COR-L47 (cell line): Measurements from ENCODE around the gene ZNF512.
A peak's percentile ranks its signal among the peaks of the same experiment; 100 is the strongest.
"Not testable (repeated sequence)": the region's sequence is repeated elsewhere in the genome, so short reads cannot be mapped to it uniquely, and the experiment has no call there.

Experiments
- DNase-seq: peaks from one replicate; lab custom pipeline; 2025; lab: John Stamatoyannopoulos, UW

Gene ZNF512

GRCh38 chr2:27582695-27583389 lies at the start of gene ZNF512:
Gene ZNF512 (plus strand): TSS chr2:27583042. CDS start chr2:27583113, 71 bp downstream.
- peak; percentile 94 for DNase-seq

- no peak for DNase-seq
Measured at GRCh38 chr2:27537287-27537686, 45.6 kb upstream of the ZNF512 start.

- DNase-seq, result not testable (repeated sequence)
Measured at GRCh38 chr2:27538839-27539450, 43.9 kb upstream of the ZNF512 start.

GRCh38 chr2:27539649-27540048 lies 43.2 kb upstream of the ZNF512 start:
- DNase-seq, result not testable (repeated sequence)

- no peak for DNase-seq
Measured at GRCh38 chr2:27544143-27544821, 38.6 kb upstream of the ZNF512 start.

- DNase-seq, result no peak
Measured at GRCh38 chr2:27545348-27546141, 37.3 kb upstream of the ZNF512 start.

GRCh38 chr2:27549303-27549702 lies 33.5 kb upstream of the ZNF512 start:
- DNase-seq, result no peak

GRCh38 chr2:27551514-27551913 lies 31.3 kb upstream of the ZNF512 start:
- no peak for DNase-seq

- DNase-seq, result no peak
Measured at GRCh38 chr2:27552941-27553340, 29.9 kb upstream of the ZNF512 start.

GRCh38 chr2:27554451-27554850 lies 28.4 kb upstream of the ZNF512 start:
- not testable (repeated sequence) for DNase-seq

GRCh38 chr2:27559228-27559627 lies 23.6 kb upstream of the ZNF512 start:
- no peak for DNase-seq

- no peak for DNase-seq
Measured at GRCh38 chr2:27561060-27561459, 21.8 kb upstream of the ZNF512 start.

- no peak for DNase-seq
Measured at GRCh38 chr2:27566628-27567027, 16.2 kb upstream of the ZNF512 start.

GRCh38 chr2:27569398-27569797 lies 13.4 kb upstream of the ZNF512 start:
- DNase-seq, result no peak

- no peak for DNase-seq
Measured at GRCh38 chr2:27571197-27571596, 11.6 kb upstream of the ZNF512 start.

GRCh38 chr2:27571681-27572080 lies 11.2 kb upstream of the ZNF512 start:
- DNase-seq, result no peak

GRCh38 chr2:27572439-27572838 lies 10.4 kb upstream of the ZNF512 start:
- no peak for DNase-seq

GRCh38 chr2:27572998-27573429 lies 9.8 kb upstream of the ZNF512 start:
- DNase-seq, result no peak

GRCh38 chr2:27573452-27573851 lies 9.4 kb upstream of the ZNF512 start:
- no peak for DNase-seq

- DNase-seq, result no peak
Measured at GRCh38 chr2:27581417-27582128, 1.3 kb upstream of the ZNF512 start.

GRCh38 chr2:27582129-27582694 lies 630 bp upstream of the ZNF512 start:
- no peak for DNase-seq
